Smooth muscle cell (in vitro differentiated cells): ENCODE data around the gene TNFSF12. TPM values are rescaled to one million over a fixed set of nuclear protein-coding genes. Genes with fewer than 3 reads are reported as not detected.
"Not testable (repeated sequence)": the region's sequence is repeated elsewhere in the genome, so short reads cannot be mapped to it uniquely, and the experiment has no call there.

Experiments
- DNase-seq: peaks from one replicate; lab custom pipeline; 2025; ENCODE audit not compliant: unreplicated experiment; lab: John Stamatoyannopoulos, UW
- H2AFZ ChIP-seq: fragments of 200-600 bp; sonication (generic); 2 replicates; pipeline ENCODE4 v1.6.0; 2016; ENCODE audit warnings: antibody characterized with exemption, low read depth, mild to moderate bottlenecking
- H3F3A ChIP-seq: fragments of 200-600 bp; sonication (generic); 2 replicates; pipeline ENCODE4 v1.6.0; 2017; ENCODE audit warnings: antibody characterized with exemption, low read depth
- H3K27ac ChIP-seq: fragments of 200-600 bp; sonication (generic); 2 replicates; pipeline ENCODE4 v1.5.1; 2016; ENCODE audit warnings: low read depth, mild to moderate bottlenecking
- H3K27me3 ChIP-seq: fragments of 200-600 bp; sonication (generic); 2 replicates; pipeline ENCODE4 v1.6.1; 2016; ENCODE audit warnings: low read depth, mild to moderate bottlenecking
- H3K36me3 ChIP-seq: fragments of 200-600 bp; sonication (generic); 2 replicates; pipeline ENCODE4 v1.5.1; 2016; ENCODE audit warnings: low read depth
- H3K4me1 ChIP-seq: fragments of 200-600 bp; sonication (generic); 2 replicates; pipeline ENCODE4 v1.5.1; 2016; ENCODE audit warnings: low read depth
- H3K4me2 ChIP-seq: fragments of 200-600 bp; sonication (generic); 2 replicates; pipeline ENCODE4 v1.6.0; 2016; ENCODE audit warnings: mild to moderate bottlenecking
- H3K4me3 ChIP-seq: fragments of 200-600 bp; sonication (generic); 2 replicates; pipeline ENCODE4 v1.5.1; 2016; ENCODE audit warnings: mild to moderate bottlenecking
- H3K79me2 ChIP-seq: fragments of 200-600 bp; sonication (generic); 2 replicates; pipeline ENCODE4 v1.6.0; 2016; ENCODE audit warnings: low read depth, mild to moderate bottlenecking
- H3K9ac ChIP-seq: fragments of 200-600 bp; sonication (generic); 2 replicates; pipeline ENCODE4 v1.6.0; 2016; ENCODE audit warnings: low read depth
- H3K9me3 ChIP-seq: fragments of 200-600 bp; sonication (generic); replicated peaks from 2 replicates; pipeline ENCODE4 v1.5.1; 2016; ENCODE audit warnings: low read depth
- H4K20me1 ChIP-seq: fragments of 200-600 bp; sonication (generic); 2 replicates; pipeline ENCODE4 v1.6.0; 2016; ENCODE audit warnings: low read depth
- WGBS: methylation state at CpG from one replicate; pipeline ENCODE4 v1.1.7; 2016; ENCODE audit warnings: low lambda C conversion rate; 5-methylcytosine and 5-hydroxymethylcytosine counted together
- polyA plus RNA-seq: library from polyadenylated mRNA; unstranded; fragments of >200 nt; fragmentation: Nextera tagmentation; extraction: Ambion mirVana; gene quantifications from 2 replicates; pipeline ENCODE4 v1.2.1, GENCODE V29; 2016
- total RNA-seq: library from RNA; depleted of rRNA; stranded (reverse); fragments of >200 nt; gene quantifications from 2 replicates; pipeline ENCODE4 v1.2.3, GENCODE V29; 2014
- TF ChIP-seq, protein P1 (sequence below): fragments of 200-600 bp; sonication (generic); IDR thresholded peaks from 2 replicates; pipeline ENCODE4 v1.5.1; 2017; ENCODE audit warnings: borderline replicate concordance, mild to moderate bottlenecking, antibody characterized with exemption; ENCODE audit not compliant: insufficient read depth, poor library complexity, severe bottlenecking

The TNFSF12 gene
- total and polyA plus RNA-seq, 2 experiments from 2014 or later = 6.2 to 13.6 TPM

DNA sequence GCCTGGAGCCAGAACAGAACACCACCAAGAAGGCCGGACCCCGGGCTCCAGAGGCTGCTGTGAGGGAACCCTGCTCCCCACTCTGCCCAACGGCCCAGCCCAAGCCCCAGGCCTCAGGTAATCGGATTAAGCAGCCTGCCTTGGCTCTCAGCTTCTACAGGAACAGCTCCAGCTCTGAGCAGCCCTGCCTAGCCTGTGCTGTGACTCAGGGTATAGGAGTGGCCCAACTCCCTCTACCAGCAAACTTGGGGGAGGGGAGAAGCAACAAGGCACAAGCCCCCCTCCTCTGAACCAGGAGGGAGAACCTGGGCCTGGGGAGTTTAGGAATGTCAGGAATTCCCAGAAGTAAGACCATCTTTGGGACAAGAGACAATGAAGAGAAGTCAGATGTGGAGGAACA, 41.9 kb downstream of the TNFSF12 start:
- WGBS = 44% methylated on average over 4 of the region's 4 CpGs
- no peak for DNase-seq
- peaks cover 10% of the 10 kb centered on the region for H3K36me3 ChIP-seq
- H4K20me1 ChIP-seq = peaks cover 9% of the 10 kb centered on the region
- peak overlapping the region; percentile 60 for H3K9ac ChIP-seq
- H3K4me2 ChIP-seq = peak overlapping the region; percentile 54
- no peaks in the 10 kb centered on the region for H3K79me2 ChIP-seq
- H3K4me3 ChIP-seq = no peak overlapping the region
- TF ChIP-seq, protein P1, sequence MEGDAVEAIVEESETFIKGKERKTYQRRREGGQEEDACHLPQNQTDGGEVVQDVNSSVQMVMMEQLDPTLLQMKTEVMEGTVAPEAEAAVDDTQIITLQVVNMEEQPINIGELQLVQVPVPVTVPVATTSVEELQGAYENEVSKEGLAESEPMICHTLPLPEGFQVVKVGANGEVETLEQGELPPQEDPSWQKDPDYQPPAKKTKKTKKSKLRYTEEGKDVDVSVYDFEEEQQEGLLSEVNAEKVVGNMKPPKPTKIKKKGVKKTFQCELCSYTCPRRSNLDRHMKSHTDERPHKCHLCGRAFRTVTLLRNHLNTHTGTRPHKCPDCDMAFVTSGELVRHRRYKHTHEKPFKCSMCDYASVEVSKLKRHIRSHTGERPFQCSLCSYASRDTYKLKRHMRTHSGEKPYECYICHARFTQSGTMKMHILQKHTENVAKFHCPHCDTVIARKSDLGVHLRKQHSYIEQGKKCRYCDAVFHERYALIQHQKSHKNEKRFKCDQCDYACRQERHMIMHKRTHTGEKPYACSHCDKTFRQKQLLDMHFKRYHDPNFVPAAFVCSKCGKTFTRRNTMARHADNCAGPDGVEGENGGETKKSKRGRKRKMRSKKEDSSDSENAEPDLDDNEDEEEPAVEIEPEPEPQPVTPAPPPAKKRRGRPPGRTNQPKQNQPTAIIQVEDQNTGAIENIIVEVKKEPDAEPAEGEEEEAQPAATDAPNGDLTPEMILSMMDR = no peak
- H3K4me1 ChIP-seq = peaks cover 23% of the 10 kb centered on the region
- H3K9me3 ChIP-seq = no peaks in the 10 kb centered on the region
- H3K27ac ChIP-seq = peak overlapping the region; percentile 96
- peaks cover 5% of the 10 kb centered on the region for H3F3A ChIP-seq
- no peaks in the 10 kb centered on the region for H3K27me3 ChIP-seq
- H2AFZ ChIP-seq = no peak overlapping the region

DNA sequence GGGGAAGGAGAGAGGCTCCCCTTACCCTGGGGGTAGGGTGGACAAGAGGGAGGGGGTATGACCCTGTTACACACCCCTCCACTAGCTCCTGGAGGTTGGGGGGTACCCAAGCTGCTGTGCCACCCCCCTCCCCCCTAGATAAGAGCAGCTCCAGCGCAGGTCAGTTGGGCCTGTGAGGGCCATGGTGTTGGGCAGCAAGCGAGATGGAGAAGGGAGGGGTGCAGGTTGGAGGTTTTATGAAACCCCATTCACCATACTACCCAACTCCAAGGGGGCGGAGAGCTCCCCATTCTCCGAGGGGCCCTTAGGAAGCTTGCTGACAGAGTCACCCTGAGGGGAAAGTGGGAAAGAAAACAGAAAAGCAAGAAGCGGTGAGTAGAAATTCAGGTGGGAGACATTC, 42.7 kb downstream of the TNFSF12 start:
- Histone ChIP-seq H3K36me3 (peaks cover 10% of the 10 kb centered on the region), H4K20me1 (peaks cover 9% of the 10 kb centered on the region), H3F3A (peaks cover 1% of the 10 kb centered on the region), H3K4me1 (peaks cover 23% of the 10 kb centered on the region), H3K4me2 (no peak overlapping the region), H3K9me3 (no peaks in the 10 kb centered on the region), H3K27ac (peak overlapping the region; percentile 96), H3K9ac (no peak overlapping the region), H3K4me3 (no peak overlapping the region), H3K27me3 (no peaks in the 10 kb centered on the region), H3K79me2 (no peaks in the 10 kb centered on the region), H2AFZ (no peak overlapping the region)
- TF ChIP-seq, protein P1 = no peak
- no peak for DNase-seq
- WGBS = 95% methylated on average over 5 of the region's 5 CpGs

DNA sequence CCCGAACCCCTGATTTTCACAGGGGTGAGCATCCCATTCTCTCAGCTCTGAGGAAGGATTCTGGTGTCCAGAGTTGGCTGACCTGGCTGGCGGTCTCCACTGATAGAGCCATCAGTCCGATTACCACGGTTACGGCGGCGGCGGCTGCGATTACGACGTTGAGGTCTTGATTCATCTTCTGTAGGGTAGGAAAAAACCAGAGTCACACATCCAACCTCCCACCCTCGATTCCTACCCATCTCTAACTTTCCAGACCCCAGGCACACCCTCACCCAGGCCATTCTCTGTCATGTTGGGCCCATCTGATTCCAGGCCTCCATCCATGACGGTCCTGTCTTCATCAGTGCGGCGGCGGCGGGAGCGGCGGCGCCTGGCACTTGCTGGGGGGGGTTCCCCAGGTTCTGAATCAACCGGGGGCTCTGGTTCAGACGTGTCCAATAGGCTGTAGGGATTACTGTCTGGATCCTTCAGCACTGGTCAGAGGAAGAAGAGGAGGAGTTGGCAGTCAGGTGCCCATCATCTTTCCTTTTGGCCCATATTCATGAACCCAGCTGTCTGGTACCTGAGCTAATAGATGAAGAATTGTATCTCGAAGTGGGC, 43.7 kb downstream of the TNFSF12 start:
- H3K4me2 ChIP-seq = no peak overlapping the region
- H4K20me1 ChIP-seq = peaks cover 9% of the 10 kb centered on the region
- peaks cover 10% of the 10 kb centered on the region for H3K36me3 ChIP-seq
- no peaks in the 10 kb centered on the region for H3K79me2 ChIP-seq
- peaks cover 23% of the 10 kb centered on the region for H3K4me1 ChIP-seq
- no peak overlapping the region for H3K27ac ChIP-seq
- H3F3A ChIP-seq = no peaks in the 10 kb centered on the region
- no peak overlapping the region for H2AFZ ChIP-seq
- H3K9me3 ChIP-seq = no peaks in the 10 kb centered on the region
- TF ChIP-seq, protein P1 = no peak
- WGBS = 99% methylated on average over 23 of the region's 23 CpGs
- H3K27me3 ChIP-seq = no peaks in the 10 kb centered on the region
- H3K4me3 ChIP-seq = no peak overlapping the region
- DNase-seq = no peak
- H3K9ac ChIP-seq = no peak overlapping the region

DNA sequence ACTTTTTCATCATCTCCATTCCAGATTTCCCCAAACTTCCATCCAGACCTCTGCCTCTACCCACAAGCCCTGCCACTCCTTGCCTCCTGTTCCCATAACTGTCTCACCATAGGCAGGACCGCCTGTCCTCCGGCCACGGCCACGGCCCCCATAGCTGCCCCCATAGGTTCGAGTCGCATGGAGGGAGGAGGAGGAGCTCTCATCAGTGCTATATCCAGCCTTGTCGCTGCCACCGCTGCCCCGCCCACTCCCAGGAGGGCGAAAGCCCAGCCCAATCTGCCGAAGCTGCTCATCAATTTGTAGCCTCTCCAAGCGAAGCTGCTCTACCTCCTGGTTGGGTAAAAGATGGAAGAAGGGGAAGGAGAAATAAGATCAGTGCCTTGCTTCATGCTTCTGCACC, 44.4 kb downstream of the TNFSF12 start:
- no peak overlapping the region for H3K4me3 ChIP-seq
- peaks cover 23% of the 10 kb centered on the region for H3K4me1 ChIP-seq
- peaks cover 10% of the 10 kb centered on the region for H3K36me3 ChIP-seq
- H3F3A ChIP-seq = no peaks in the 10 kb centered on the region
- no peaks in the 10 kb centered on the region for H3K9me3 ChIP-seq
- no peak overlapping the region for H3K4me2 ChIP-seq
- no peak overlapping the region for H2AFZ ChIP-seq
- no peaks in the 10 kb centered on the region for H3K79me2 ChIP-seq
- no peak overlapping the region for H3K27ac ChIP-seq
- WGBS = 94% methylated on average over 12 of the region's 12 CpGs
- DNase-seq = no peak
- TF ChIP-seq, protein P1 = no peak
- no peaks in the 10 kb centered on the region for H3K27me3 ChIP-seq
- H4K20me1 ChIP-seq = peaks cover 9% of the 10 kb centered on the region
- H3K9ac ChIP-seq = no peak overlapping the region

DNA sequence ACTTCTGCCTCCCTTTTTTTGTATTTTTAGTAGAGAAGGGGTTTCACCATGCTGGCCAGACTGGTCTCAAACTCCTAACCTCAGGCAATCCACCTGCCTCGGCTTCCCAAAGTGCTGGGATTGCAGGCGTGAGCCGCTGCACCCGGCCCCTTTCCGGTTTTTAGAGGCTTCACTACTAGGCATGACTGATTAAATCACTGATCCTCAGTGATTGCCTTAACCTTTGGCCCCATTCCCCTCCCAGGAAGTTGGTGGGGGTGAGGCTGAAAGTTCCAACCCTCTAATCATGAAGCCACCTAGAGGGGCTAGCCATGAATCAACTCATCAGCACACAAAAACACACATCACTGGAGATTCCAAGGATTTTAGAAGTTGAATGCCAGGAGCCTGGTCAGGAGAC, 48.7 kb downstream of the TNFSF12 start:
- H3K4me2 ChIP-seq, H3F3A ChIP-seq, H3K79me2 ChIP-seq, H4K20me1 ChIP-seq, H3K27me3 ChIP-seq, H3K9ac ChIP-seq, H2AFZ ChIP-seq, H3K4me1 ChIP-seq, H3K9me3 ChIP-seq, DNase-seq, H3K4me3 ChIP-seq, H3K27ac ChIP-seq: not testable (repeated sequence)
- H3K36me3 ChIP-seq = peaks cover 17% of the 10 kb centered on the region
- 76% methylated on average over 5 of the region's 5 CpGs for WGBS
